Neural crest cell (in vitro differentiated cells): ENCODE measurements around the gene TRPM3. TPM values are rescaled to one million over a fixed set of nuclear protein-coding genes. Genes with fewer than 3 reads are reported as not detected.

Experiments used
- DNase-seq: peaks from one replicate; pipeline ENCODE4 v3.0.0; 2021; ENCODE audit warnings: low read depth, mixed read lengths, low spot score
- H3K27ac Mint-ChIP-seq: one replicate; pipeline ENCODE4 v1.8.0; 2021; ENCODE audit warnings: mild to moderate bottlenecking, mixed read lengths; ENCODE audit not compliant: unreplicated experiment
- H3K27me3 Mint-ChIP-seq: 2 replicates; pipeline ENCODE4 v1.8.0; 2021; ENCODE audit warnings: low read depth, mild to moderate bottlenecking, mixed read lengths
- H3K36me3 Mint-ChIP-seq: 2 replicates; pipeline ENCODE4 v1.8.0; 2021; ENCODE audit warnings: low read depth, mild to moderate bottlenecking, mixed read lengths
- H3K4me1 Mint-ChIP-seq: 2 replicates; pipeline ENCODE4 v1.8.0; 2021; ENCODE audit warnings: mixed read lengths
- H3K4me3 Mint-ChIP-seq: one replicate; pipeline ENCODE4 v1.8.0; 2021; ENCODE audit warnings: mild to moderate bottlenecking, mixed read lengths
- H3K9me3 Mint-ChIP-seq: 2 replicates; pipeline ENCODE4 v1.8.0; 2021; ENCODE audit warnings: mixed read lengths
- CTCF ChIP-seq: fragments of 200-600 bp; sonication (generic); conservative IDR thresholded peaks from 2 replicates; pipeline ENCODE4 v1.5.0; 2021; ENCODE audit warnings: antibody characterized with exemption, mild to moderate bottlenecking
- total RNA-seq: library from RNA; stranded (reverse); gene quantifications from 2 replicates; pipeline ENCODE4 v1.2.1, GENCODE V29; 2021

Gene TRPM3
- total RNA-seq, 1 donor from 2014 or later, result 1.4 TPM

DNA sequence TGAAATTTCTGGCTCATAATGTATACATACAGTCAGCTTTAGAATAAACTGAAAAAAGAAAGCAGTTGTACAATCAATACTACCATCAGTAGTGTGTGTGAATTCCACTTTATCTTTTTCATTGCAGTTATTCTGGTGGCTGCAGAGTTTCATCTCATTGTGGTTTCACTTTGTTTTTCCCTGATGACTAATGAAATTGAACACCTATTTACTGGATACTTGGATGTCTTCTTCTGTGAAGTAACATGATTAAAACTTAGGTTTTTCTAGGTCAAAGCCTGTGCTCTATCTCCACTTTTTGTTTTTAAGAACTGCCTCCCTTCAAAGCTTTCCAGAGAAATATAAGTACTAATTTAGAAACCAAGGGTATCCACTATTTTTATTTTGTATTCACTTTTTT lies 174.3 kb downstream of the TRPM3 start:
- Mint-ChIP-seq H3K36me3 (no peaks in the 10 kb centered on the region), H3K27ac (no peak overlapping the region)

DNA sequence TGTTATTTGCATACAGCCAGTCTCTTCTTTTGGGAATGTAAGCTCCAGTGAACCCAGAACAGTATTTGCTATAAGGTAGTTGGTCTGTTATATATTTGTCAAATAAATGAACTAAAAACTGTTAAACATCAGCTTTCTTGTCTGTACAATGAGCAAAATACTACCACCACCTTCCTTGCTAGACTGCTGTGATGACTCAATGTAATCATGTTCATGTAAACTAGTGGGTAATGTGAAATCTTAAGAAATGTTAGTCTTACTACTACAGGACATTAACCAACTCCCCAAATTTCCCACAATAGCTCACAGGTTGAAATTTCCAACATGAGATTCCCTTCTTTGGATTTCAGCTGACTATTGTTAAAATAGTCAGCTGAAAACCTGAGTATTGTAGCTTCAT lies 176.1 kb downstream of the TRPM3 start:
- no peak for DNase-seq
- peaks cover 2% of the 10 kb centered on the region for H3K27me3 Mint-ChIP-seq
- H3K4me3 Mint-ChIP-seq, result no peak overlapping the region
- no peak for TF ChIP-seq CTCF
- H3K4me1 Mint-ChIP-seq, result peaks cover 7% of the 10 kb centered on the region
- H3K9me3 Mint-ChIP-seq, result peaks cover 3% of the 10 kb centered on the region
- no peaks in the 10 kb centered on the region for H3K36me3 Mint-ChIP-seq
- no peak overlapping the region for H3K27ac Mint-ChIP-seq

More for the DNA sequence above, 174.3 kb downstream of the TRPM3 start:
- peaks cover 10% of the 10 kb centered on the region for H3K4me1 Mint-ChIP-seq
- peaks cover 2% of the 10 kb centered on the region for H3K27me3 Mint-ChIP-seq
- no peak for DNase-seq
- TF ChIP-seq CTCF, result no peak
- no peaks in the 10 kb centered on the region for H3K9me3 Mint-ChIP-seq
- no peak overlapping the region for H3K4me3 Mint-ChIP-seq

DNA sequence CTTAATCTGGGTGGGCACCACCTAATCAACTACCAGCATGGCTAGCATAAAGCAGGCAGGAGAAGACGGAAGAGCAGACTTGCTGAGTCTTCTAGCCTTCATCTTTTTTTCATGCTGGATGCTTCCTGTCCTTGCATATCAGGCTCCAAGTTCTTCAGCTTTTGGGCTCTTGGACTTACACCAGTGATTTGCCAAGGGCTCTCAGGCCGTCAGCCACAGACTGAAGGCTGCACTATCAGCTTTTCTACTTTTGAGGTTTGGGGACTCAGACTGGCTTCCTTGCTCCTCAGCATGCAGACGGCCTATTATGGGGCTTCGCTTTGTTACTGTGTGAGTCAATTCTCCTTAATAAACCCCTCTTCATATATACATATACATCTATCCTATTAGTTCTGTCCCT lies 180.2 kb downstream of the TRPM3 start:
- no peak for DNase-seq
- TF ChIP-seq CTCF, result no peak
- H3K9me3 Mint-ChIP-seq, result peaks cover 4% of the 10 kb centered on the region
- H3K36me3 Mint-ChIP-seq, result no peaks in the 10 kb centered on the region
- peaks cover 2% of the 10 kb centered on the region for H3K27me3 Mint-ChIP-seq
- no peak overlapping the region for H3K4me3 Mint-ChIP-seq
- H3K27ac Mint-ChIP-seq, result no peak overlapping the region
- peaks cover 5% of the 10 kb centered on the region for H3K4me1 Mint-ChIP-seq

DNA sequence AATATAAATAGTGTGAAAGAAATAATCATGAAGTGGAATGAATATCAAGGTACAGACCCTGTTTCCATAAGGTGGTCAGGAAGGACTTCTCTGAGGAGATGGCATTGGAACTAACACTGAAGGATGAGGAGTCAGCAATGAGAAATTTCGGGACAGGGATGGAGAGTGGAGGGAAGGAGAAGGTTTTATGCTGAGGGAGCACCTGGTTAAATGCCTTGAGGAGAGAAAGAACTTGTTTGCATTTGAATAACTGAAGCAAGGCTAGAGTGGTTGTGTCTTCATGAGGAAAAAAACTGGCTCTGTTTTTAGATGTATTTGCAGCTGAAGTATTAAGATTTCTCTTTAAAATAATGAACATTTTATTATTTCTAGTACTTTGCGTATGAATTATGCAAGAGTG lies 180.8 kb downstream of the TRPM3 start:
- H3K27me3 Mint-ChIP-seq, result peaks cover 2% of the 10 kb centered on the region
- H3K27ac Mint-ChIP-seq, result peak overlapping the region; percentile 21
- no peak overlapping the region for H3K4me3 Mint-ChIP-seq
- peaks cover 5% of the 10 kb centered on the region for H3K4me1 Mint-ChIP-seq
- DNase-seq, result no peak
- H3K36me3 Mint-ChIP-seq, result no peaks in the 10 kb centered on the region
- peaks cover 4% of the 10 kb centered on the region for H3K9me3 Mint-ChIP-seq
- no peak for TF ChIP-seq CTCF

- H3K27ac Mint-ChIP-seq, result no peak overlapping the region
- H3K9me3 Mint-ChIP-seq, result peaks cover 4% of the 10 kb centered on the region
- no peak for TF ChIP-seq CTCF
- no peak overlapping the region for H3K4me3 Mint-ChIP-seq
- H3K4me1 Mint-ChIP-seq, result no peaks in the 10 kb centered on the region
- H3K36me3 Mint-ChIP-seq, result no peaks in the 10 kb centered on the region
- H3K27me3 Mint-ChIP-seq, result no peaks in the 10 kb centered on the region
- no peak for DNase-seq
Observed at GRCh38 chr9:70936536-70936935, 184.9 kb downstream of the TRPM3 start.

- no peak overlapping the region for H3K27ac Mint-ChIP-seq
- H3K27me3 Mint-ChIP-seq, result no peaks in the 10 kb centered on the region
- H3K4me1 Mint-ChIP-seq, result no peaks in the 10 kb centered on the region
- no peak for DNase-seq
- no peak for TF ChIP-seq CTCF
- peaks cover 4% of the 10 kb centered on the region for H3K9me3 Mint-ChIP-seq
- H3K36me3 Mint-ChIP-seq, result no peaks in the 10 kb centered on the region
- H3K4me3 Mint-ChIP-seq, result no peak overlapping the region
Observed at GRCh38 chr9:70935856-70936255, 185.6 kb downstream of the TRPM3 start.
